Lung microvascular endothelial cell (primary cell): ENCODE results near the gene THRAP3. TPM values are rescaled to one million over a fixed set of nuclear protein-coding genes. Genes with fewer than 3 reads are reported as not detected.
"Not testable (repeated sequence)": the region's sequence is repeated elsewhere in the genome, so short reads cannot be mapped to it uniquely, and the experiment has no call there.

Experiments used
- DNase-seq, 2 donors: peaks; one replicate each; pipeline versions ENCODE4 v3.0.0 to v3.0.0-alpha.2; 2010; ENCODE audit warnings: low read depth in 2 of 2
- total RNA-seq: library from RNA; depleted of rRNA; stranded (reverse); fragments of >200 nt; gene quantifications from 2 replicates; pipeline ENCODE4 v1.2.1, GENCODE V29; 2014

The THRAP3 gene
- total RNA-seq, 1 donor from 2014 or later: 113 TPM

- no peak for DNase-seq
These were observed 19.8 kb upstream of the THRAP3 start for GRCh38 chr1:36204347-36204909.

DNA sequence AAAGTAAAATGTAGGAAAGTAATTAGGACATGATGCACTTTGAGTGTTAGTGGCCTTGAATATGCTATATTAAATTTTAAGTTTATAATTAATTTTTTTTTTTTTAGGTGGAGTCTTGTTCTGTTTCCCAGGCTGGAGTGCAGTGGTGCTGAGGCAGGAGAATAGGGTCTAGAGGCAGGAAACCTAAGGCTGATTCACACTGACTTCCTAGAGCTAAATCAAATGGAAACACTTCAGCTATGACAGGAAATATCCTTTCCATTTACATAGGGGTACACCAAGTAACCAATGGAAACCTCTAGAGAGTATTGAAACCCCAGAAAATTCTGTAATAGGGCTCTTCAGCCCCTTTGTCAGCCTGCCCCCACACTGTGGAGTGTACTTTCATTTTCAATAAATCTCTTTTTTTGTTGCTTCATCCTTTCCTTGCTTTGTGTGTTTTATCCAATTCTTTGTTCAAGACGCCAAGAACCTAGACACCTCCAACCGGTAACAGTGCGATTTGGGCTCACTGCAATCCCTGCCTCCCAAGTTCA is 17.9 kb upstream of the THRAP3 start:
- peak in 1 of 2 donors; percentile 26 for DNase-seq

GRCh38 chr1:36207339-36207738 is 16.9 kb upstream of the THRAP3 start:
- DNase-seq: peak in 1 of 2 donors; percentile 6

DNA sequence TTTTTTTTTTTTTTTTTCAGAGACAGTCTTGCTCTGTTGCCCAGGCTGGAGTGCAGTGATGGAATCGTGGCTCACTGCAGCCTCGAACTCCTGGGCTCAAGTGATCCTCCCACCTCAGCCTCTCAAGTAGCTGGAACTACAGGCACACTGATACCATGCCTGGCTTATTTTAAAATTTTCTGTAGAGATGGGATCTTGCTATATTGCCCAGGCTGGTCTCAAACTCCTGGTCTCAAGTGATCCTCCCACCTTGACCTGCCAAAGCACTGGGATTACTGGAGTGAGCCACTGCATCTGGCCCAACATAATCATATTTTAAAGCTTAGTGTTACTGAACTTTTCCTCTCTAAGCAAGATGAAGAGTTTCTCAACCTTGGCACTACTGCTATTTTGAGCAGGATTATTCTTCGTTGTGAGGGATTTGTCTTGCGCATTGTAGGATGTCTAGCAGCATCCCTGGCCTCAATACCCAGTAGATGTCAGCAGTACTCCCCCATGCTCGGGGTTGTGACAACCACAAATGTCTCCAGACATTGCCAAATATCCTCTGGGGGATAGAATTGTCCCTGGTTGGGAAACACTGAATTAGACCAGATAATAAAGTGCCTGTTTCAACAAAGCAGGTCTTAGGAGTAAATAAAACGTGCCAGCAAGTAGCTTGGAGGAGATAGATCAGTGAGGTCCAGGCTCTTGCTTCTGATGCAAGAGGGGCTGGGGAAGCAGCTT is 15.1 kb upstream of the THRAP3 start:
- DNase-seq: no peak

DNA sequence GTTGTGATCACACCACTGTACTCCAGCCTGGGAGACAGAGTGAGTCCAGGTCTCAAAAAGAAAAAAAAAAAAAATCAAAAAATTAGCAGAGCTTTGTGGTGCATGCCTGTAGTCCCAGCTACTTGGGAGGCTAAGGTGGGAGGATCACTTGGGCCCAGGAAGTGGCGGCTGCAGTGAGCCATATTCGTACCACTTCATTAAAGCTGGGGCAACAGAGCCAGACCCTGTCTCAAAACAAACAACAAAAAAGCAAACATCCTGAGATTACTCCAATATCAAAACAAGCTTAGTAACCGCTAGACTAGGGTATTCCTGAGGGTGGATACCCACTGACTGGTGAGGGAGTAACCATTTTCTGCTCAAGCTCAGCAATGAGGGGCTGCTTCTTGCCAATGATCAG is 12.9 kb upstream of the THRAP3 start:
- no peak for DNase-seq

GRCh38 chr1:36211841-36212240 is 12.4 kb upstream of the THRAP3 start:
- DNase-seq: no peak

DNA sequence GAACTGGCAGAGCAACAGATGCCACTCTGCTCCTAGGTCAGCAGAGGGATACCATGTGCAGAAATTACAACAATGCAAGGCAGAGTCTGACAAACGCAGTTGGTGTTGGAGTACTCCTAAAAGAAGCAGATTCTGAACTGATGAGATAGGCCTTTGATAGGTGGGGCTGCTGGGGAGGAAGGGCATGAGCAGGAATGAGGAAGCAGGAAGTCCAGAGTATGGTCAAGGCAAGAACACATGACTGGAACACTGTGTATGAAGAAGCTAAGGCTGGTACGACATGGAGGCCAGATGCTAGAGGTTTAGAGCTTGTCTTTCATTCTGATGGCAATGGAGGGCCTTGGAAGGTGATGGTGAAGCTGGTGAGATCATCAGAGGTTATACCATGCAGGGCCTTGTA is 11.5 kb upstream of the THRAP3 start:
- no peak for DNase-seq

DNA sequence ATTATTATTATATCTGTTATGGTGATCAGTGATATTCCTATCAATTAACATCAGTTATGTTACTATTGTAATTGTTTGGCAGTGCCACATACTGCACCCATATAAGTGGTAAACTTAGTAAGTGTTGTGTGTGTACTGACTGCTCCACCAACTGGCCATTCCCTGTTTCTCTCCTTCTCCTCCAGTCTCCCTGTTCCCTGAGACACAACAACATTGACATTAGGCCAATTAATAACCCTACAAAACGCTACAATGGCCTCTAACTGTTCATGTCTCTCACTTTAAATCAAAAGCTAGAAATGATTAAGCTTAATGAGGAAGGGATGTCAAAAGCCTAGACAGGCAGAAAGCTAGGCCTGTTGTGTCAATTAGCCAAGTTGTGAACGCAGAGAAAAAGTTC is 6.6 kb upstream of the THRAP3 start:
- peak; percentile 17 to 56 for DNase-seq

GRCh38 chr1:36221901-36222300 is 2.3 kb upstream of the THRAP3 start:
- DNase-seq: not testable (repeated sequence)

- DNase-seq: no peak
These were observed 1.5 kb upstream of the THRAP3 start for GRCh38 chr1:36222481-36223380.

DNA sequence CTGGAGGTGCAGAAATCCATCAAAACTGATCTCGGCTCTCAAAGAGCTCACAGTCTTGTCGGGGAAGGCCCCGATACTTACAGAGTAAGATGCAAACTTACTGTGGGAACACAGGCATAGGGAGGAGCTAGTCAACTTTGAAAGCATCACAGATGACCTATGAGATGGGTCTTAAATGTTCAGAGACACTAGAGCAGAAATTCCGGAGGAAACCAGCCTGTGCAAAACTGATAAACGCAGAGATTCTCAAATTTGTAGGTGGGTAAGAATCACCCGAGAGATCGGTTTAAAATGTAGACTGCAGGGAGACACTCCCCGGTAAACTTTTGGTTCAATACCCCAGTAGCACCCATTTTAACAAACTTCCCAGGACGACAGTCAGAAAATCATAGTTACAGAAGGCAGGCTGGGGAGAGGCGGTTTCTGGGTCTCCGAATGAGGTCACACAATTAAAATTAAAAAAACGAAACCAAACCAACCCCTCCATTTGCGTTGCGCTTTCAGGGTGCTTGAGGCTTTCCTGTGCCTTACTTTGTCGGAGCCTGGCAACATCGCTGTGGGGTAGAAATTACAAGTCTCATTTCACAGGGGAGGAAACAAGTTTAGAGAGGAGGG is 755 bp upstream of the THRAP3 start:
- DNase-seq: peak; percentile 43 to 64

DNA sequence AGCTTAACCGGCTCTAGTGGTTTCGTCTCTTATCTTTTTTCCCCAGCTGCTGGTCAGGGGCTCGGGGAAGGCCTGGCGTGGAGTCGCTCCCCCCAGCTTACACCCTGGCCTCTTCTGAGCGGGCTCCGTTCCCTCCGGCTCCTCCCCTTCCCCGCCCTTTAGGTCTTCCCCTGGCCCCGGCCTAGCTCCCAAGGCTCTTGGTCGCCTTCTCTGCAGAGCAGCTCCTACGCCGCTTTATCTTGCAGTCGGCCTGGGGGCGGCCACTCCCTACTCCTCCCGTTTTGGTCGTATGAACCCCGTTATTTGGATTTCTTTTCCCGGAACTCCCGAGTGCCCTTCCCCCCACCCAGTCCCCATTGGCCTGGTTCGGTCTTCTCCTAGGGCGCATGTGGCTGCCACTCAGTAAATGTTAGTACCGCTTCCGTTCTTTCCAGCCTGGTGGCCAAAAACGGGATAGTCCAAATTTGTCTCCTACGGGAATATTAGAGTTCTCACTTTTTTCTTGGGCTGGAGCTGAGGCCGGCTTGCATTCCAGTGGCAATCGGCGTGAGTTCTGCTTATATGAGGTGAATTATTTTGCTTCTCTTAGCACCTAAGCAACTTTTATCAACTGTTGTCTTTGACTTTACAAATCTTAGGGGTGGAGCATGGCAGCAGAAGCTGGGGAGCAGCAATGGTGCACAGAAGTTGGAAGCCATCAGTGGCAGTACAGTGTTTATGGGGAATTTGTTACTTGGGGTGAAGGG is 467 bp downstream of the THRAP3 start:
- DNase-seq: peak; percentile 84 to 88

DNA sequence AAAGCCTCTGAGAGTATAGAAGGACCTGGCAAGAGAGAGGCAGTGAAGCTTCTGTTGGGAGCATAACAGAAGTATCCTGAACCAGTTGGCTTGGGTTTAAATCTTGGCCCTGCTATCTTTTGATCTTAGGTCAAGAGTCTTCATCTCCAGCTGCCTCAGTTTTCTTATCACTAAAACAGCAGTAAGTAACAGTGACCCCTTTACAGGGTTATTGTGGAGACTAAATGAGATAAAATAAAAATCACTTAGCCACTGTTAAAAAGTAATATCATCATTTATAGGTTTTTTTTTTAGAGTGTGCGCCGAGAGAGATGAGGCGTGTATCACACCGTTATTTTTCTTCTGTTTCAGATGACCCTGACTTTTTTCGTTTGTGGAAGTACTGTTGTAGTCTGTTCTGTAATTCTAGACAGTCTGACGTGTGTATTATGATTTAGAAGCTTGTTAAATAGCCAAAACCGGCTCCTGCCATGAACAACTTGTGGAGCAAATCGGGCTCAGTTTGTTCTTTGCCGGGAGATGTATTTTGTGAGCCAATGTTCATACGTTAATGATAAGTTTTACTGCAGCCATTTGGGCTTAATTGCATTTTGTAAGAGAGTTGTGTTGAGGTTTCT is 1.1 kb downstream of the THRAP3 start:
- DNase-seq: no peak

DNA sequence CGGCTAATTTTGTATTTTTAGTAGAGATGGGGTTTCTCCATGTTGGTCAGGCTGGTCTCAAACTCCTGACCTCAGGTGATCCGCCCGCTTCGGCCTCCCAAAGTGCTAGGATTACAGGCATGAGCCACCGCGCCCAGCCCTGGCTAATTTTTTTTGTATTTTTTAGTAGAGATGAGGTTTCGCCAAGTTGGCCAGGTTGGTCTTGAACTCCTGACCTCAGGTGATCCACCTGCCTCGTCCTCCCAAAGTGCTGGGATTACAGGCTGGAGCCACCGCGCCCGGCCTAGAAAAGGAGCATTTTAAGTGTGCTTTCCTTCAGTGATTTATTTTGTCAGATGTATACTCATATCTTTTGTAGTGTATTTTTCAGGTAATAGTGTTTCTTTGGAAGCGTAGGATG is 6.0 kb downstream of the THRAP3 start:
- not testable (repeated sequence) for DNase-seq

DNA sequence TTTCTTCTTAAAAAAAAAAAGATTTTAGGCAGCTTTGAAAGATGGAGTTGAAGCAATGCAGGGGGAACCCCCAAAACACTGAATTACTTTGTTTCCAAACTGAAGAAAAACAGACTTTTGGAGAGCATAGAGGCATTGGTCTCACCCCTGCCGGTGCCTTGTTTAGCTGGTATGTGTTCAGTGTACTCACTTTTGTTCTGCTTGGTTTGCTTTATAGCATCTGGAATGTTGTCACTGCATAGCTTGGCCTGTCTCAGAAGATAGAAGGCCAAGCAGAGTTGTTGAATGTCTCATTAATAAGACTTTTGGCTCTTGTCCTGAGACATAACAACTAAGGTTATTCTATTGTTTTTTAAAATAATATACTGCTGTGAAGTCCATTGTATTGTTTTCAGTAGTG is 6.9 kb downstream of the THRAP3 start:
- DNase-seq: peak; percentile 9 to 15

DNA sequence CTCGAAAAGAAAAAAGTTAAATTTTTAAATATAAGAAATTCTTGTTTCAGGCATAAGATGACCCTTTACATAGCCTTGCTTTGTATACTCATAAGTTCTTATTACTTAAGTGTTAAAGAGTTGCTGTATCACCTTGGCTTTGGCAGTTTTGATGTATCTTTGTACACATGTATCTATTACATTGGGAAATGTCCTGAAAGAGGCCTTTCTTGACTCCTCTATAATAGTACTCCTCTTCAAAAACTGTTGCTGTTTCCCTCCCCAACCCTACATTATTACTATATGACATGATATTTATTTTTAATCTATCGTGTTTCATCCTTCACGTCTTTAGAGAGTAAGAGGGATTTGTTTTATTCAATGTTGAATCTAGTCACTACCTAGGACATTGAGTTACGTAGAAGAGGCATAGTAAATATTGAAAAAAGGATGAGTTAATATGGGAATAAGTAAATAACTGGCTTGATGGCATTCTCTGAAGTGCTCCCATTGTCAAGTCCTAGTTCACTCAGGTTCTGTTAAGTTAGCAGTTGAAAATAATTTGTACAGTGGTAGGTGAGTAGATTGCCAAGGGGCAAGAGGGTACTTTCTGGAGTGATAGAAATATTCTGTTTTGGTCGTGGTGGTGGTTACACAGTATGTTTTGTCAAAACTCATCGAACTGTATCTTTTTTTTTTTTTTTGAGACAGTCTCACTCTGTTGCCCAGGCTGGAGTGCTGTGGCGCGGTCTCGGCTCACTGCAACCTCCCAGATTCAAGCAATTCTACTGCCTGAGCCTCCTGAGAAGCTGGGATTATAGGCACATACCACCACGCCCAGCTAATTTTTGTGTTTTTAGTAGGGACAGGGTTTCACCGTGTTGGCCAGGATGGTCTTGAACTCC is 8.2 kb downstream of the THRAP3 start:
- no peak for DNase-seq

- DNase-seq: no peak
These were observed 12.1 kb downstream of the THRAP3 start for GRCh38 chr1:36236302-36236701.

- DNase-seq: peak; percentile 10 to 11
These were observed 14.2 kb downstream of the THRAP3 start for GRCh38 chr1:36238433-36238832.

DNA sequence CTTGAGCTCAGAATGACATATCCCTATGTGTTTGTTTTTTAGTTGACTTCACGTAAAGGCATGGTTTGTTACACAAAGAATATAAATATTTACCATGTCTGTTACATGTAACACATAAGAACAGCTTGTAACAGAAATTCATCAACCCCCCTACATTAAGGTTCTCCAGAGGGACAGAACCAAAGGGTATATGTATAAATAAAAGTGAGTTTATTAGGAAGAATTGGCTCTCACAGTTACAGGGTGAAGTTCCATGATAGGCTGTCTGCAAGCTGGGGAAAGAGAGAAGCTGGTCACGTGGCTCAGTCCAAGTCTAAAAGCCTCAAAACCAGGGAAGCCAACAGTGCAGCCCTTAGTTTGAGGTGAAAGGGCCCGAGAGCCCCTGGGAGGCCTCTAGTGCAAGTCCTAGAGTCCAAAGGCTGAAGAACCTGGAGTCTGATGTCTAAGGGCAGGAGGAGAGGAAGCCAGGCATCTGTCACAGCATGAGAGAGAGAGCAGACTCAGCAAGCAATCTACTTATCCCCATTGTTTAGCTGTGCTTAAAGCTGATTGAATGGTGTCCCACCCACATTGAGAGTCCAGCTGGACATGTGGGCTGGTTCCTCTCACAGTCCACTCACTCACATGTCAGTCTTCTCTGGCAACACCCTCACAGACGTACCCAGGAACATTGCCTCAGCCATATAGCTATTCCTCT is 15.8 kb downstream of the THRAP3 start:
- peak; percentile 17 to 66 for DNase-seq
